IPS-18a (cell line): ENCODE data around the gene ZNF319.

Experiments
- H3K27ac ChIP-seq: one replicate; pipeline ENCODE4 v1.5.1; 2013; ENCODE audit warnings: low read length
- H3K27me3 ChIP-seq: one replicate; pipeline ENCODE4 v1.6.1; 2013; ENCODE audit warnings: mild to moderate bottlenecking, low read length; ENCODE audit not compliant: control insufficient read depth, insufficient read depth
- H3K36me3 ChIP-seq: one replicate; pipeline ENCODE4 v1.6.1; 2013; ENCODE audit warnings: low read depth, low read length; ENCODE audit not compliant: control insufficient read depth
- H3K4me1 ChIP-seq: one replicate; pipeline ENCODE4 v1.6.1; 2013; ENCODE audit warnings: low read depth, low read length; ENCODE audit not compliant: control insufficient read depth
- H3K4me3 ChIP-seq: one replicate; pipeline ENCODE4 v1.5.1; 2013; ENCODE audit warnings: low read length
- H3K9ac ChIP-seq: one replicate; pipeline ENCODE4 v1.6.1; 2013; ENCODE audit warnings: mild to moderate bottlenecking, low read length, moderate library complexity
- H3K9me3 ChIP-seq: one replicate; pipeline ENCODE4 v1.6.1; 2013; ENCODE audit warnings: low read depth, low read length; ENCODE audit not compliant: control insufficient read depth

Gene ZNF319

DNA sequence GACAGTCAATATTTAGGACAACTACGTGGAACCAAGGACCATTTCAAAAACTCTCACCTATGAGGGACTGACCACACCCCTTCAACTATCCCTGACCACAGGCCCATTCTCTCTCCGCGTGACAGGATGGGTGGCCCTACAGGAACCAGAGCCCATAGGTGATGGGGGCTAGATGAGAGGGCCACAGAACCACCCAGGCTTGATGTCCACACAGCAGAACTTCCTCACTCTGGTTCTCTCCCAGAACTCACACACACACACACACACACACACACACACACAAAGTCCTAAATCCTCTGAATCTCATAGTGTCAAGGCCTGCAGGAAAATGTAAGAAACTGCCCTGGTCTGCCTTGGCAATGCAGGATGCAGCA is 1.5 kb downstream of the ZNF319 start:
- Histone ChIP-seq H3K9ac (no peak overlapping the region), H3K4me3 (no peak overlapping the region), H3K27ac (no peak overlapping the region), H3K36me3 (no peaks in the 10 kb centered on the region), H3K4me1 (peaks cover 12% of the 10 kb centered on the region), H3K9me3 (no peaks in the 10 kb centered on the region), H3K27me3 (no peaks in the 10 kb centered on the region)

DNA sequence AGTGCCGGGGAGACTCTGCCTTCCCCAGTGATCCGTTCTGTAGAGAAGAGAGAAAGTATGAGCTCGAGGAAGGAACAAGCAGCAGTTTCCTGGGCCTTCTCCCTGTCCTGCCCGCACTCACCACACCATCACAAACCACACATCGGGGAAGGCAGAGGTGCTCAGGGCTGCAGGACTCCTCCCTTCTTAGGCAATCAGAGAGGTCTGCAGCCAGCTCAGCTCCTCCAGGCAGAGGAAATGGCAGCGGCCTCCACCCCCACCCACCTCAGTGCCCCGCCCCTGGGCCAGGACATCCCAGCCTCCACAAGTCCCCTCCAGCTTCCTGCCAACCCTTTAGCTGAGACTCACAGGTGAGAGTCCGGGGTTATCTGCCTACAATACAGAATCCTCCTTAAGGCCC is 2.0 kb downstream of the ZNF319 start:
- Histone ChIP-seq H3K36me3 (no peaks in the 10 kb centered on the region), H3K27me3 (no peaks in the 10 kb centered on the region), H3K9me3 (no peaks in the 10 kb centered on the region), H3K4me1 (peaks cover 12% of the 10 kb centered on the region), H3K27ac (no peak overlapping the region), H3K9ac (no peak overlapping the region), H3K4me3 (no peak overlapping the region)

DNA sequence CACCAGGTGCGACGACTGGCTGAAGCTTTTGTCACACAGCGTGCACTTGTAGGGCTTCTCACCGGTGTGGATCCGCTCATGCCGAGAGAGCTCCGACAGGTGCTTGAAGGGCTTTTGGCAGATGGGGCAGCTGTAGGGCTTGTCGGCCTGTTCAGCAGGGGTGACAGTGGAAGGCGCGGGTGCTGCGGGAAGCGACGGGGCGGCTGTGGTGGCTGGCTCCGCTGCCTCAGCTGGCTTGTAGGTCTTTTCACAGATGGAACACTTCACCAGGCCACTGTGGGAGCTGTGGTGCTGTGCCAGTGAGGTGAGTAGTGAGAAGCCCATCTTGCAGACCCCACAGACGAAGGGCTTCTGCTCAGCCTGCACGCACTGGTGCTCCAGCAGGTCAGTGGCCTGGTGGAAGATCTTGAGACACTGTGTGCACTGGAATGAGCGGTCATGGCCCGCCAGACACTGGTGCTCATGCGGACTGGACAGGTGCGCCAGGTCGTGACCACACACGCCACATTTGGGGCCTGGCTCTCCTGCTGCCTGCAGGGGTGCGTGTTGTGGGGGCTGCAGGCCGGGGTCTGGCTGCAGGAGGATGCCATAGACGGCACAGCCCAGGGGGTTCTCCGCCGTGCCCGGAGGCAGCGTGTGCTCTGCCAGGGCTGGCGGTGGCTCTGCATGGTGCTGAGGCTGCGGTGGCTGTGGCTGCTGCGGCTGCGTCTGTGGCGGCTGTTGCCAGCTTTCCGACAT is 2.8 kb downstream of the ZNF319 start:
- no peaks in the 10 kb centered on the region for H3K36me3 ChIP-seq
- no peaks in the 10 kb centered on the region for H3K9me3 ChIP-seq
- H3K27me3 ChIP-seq = no peaks in the 10 kb centered on the region
- H3K4me1 ChIP-seq = peaks cover 12% of the 10 kb centered on the region
- no peak overlapping the region for H3K4me3 ChIP-seq
- H3K27ac ChIP-seq = no peak overlapping the region
- no peak overlapping the region for H3K9ac ChIP-seq

DNA sequence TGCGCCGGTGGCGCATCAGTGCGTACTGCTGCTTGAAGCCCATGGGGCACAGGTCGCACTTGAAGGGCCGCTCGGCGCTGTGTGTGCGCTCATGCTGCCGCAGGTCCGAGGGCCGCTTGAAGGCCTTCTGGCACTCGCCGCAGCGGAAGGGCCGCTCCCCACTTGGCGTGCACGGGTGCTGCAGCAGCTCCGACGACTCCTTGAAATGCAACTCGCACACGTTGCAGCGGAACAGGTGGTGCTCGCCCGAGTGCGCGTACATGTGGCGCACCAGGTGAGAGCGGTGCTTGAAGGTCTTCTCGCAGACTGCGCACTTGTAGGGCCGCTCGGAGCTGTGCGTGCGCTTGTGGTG is 3.3 kb downstream of the ZNF319 start:
- Histone ChIP-seq H3K4me1 (peaks cover 12% of the 10 kb centered on the region), H3K27ac (no peak overlapping the region), H3K4me3 (no peak overlapping the region), H3K36me3 (no peaks in the 10 kb centered on the region), H3K9me3 (no peaks in the 10 kb centered on the region), H3K9ac (no peak overlapping the region), H3K27me3 (no peaks in the 10 kb centered on the region)

DNA sequence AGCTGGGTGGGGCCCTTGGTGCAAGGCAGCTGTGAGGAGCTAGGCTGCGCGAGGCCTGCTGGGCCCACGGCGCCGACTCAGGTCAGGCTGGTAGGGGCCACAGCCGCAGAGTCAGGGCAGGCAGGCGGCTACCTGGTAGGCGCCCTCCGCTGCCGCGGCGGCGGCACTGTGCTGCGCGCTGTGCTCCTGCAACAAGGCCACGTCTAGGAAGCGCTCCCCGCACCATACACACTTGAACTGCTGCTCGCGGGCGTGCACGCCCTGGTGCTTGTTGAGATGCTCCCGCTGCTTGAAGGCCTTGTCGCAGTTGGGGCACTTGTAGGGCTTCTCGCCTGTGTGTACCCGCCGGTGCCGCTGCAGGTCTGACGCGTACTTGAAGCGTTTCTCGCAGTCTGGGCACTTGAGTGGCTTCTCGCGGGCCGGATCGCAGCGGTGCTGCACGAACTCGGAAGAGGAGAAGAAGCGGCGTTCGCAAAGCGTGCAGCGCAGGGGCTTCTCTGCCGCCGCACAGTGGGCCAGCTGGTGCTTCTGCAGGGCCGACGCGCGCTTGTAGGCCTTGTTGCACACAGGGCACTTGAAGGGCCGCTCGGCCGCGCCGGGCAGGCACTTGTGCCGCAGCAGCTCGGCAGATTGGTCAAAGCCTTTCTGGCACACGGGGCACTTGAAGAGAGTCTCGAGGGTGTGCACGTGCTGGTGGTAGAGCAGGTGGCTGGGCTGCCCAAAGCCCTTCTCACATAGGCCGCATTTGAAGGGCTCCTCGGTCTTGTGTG is 3.9 kb downstream of the ZNF319 start:
- no peak overlapping the region for H3K9ac ChIP-seq
- no peaks in the 10 kb centered on the region for H3K9me3 ChIP-seq
- no peaks in the 10 kb centered on the region for H3K36me3 ChIP-seq
- H3K27ac ChIP-seq = no peak overlapping the region
- H3K4me1 ChIP-seq = peaks cover 7% of the 10 kb centered on the region
- H3K4me3 ChIP-seq = no peak overlapping the region
- H3K27me3 ChIP-seq = no peaks in the 10 kb centered on the region

DNA sequence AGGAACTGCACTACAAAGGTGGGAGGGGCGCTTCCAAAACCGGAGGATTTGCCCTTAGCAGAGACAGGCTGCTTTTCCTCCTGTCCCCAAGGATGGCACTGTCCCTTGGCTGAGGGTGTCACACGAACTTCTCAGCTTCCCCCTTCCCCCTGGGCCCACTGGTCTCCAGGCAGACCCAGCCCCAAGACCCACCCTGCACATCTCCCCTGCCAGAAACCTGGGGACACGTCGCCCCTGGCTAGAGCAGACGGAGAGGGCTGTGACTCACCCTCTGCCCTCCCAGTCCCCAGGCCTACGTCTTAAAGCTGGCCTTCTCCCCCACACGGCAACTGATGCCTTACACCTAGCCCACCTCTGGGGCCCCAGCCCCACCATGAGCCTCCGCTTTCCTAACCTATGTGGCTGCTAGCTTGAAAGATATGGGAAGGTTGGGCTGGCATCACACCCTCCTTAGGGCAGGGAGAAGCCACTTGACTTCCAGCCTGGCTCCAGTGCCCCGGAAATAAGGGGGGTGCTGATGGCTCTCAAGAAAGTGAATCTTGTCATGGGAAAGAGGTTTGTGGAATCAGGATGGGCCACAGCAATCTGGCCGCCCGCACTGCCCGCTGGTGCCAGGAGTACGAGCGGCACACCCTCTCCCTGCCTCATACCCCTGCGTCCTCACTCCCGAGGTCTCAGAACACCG is 4.6 kb downstream of the ZNF319 start:
- Histone ChIP-seq H3K4me3 (no peak overlapping the region), H3K27ac (no peak overlapping the region), H3K4me1 (peaks cover 7% of the 10 kb centered on the region), H3K36me3 (no peaks in the 10 kb centered on the region), H3K27me3 (no peaks in the 10 kb centered on the region), H3K9ac (no peak overlapping the region), H3K9me3 (no peaks in the 10 kb centered on the region)

DNA sequence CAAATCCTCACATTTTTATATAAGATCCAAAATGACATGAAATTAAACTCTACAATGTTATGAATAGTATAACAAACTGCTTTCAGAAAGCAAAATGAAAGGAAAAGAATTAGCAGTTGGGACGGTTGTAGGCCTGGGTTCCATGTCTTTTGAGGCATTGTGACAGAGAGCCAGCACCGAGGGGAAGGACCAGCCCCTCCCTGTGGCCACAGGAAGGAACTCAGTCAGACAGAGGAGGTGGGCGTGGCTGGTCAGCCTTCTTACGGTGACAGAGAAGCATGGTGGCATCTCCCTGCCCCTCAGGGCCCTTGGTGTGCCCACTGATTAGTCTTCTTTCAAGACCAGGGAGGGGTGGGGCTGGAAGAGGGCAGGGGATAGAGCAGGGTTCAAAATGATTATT is 5.7 kb downstream of the ZNF319 start:
- H3K27ac ChIP-seq = no peak overlapping the region

DNA sequence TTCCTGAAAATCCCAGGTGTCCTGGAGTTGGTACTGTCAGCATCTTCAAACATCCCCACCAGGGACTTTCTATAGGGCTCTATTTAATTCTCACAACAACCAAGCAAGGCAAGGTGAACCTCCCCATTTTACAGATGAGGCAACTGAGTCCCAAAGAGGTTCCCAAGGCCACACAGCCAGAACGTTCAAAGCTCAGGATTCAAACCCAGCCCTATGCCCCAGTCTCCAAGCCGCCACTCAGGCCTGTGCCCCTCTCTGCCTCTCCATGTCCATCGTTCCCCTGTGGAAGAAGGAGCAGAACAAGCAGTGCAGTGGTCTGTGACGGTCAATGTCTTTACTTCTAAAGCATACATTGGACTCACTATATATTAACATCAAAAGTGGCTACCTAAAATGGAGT is 6.1 kb downstream of the ZNF319 start:
- H3K9me3 ChIP-seq = no peaks in the 10 kb centered on the region
- no peaks in the 10 kb centered on the region for H3K36me3 ChIP-seq
- no peaks in the 10 kb centered on the region for H3K27me3 ChIP-seq
- peaks cover 3% of the 10 kb centered on the region for H3K4me1 ChIP-seq
- H3K27ac ChIP-seq = no peak overlapping the region
- H3K4me3 ChIP-seq = no peak overlapping the region
- H3K9ac ChIP-seq = no peak overlapping the region

More for the DNA sequence above, 5.7 kb downstream of the ZNF319 start:
- Histone ChIP-seq H3K36me3 (no peaks in the 10 kb centered on the region), H3K9ac (no peak overlapping the region), H3K4me3 (no peak overlapping the region), H3K27me3 (no peaks in the 10 kb centered on the region), H3K9me3 (no peaks in the 10 kb centered on the region), H3K4me1 (peaks cover 7% of the 10 kb centered on the region)

DNA sequence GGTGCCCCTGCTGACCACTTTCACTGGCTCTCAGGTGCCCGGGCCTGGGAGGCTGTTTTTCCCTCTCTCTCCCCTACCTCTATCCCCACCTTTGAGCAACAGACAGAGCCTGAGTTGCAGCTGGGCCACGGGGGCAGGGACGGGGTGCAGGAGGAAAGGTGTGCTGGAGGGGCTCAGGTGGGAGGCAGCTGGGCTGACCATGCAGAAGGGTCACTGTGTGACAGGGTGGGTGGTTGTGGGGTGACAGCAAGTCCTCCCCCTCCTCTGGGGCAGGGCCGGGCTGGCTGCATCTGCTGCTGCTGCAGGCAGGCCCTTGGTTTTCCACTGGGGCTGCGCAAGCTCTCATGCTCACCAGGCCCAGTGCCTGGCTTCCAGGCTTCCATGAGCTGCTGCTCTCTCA is 6.6 kb downstream of the ZNF319 start:
- H3K4me1 ChIP-seq = no peaks in the 10 kb centered on the region
- H3K36me3 ChIP-seq = no peaks in the 10 kb centered on the region
- H3K4me3 ChIP-seq = no peak overlapping the region
- no peak overlapping the region for H3K27ac ChIP-seq
- no peaks in the 10 kb centered on the region for H3K27me3 ChIP-seq
- H3K9me3 ChIP-seq = no peaks in the 10 kb centered on the region
- no peak overlapping the region for H3K9ac ChIP-seq

DNA sequence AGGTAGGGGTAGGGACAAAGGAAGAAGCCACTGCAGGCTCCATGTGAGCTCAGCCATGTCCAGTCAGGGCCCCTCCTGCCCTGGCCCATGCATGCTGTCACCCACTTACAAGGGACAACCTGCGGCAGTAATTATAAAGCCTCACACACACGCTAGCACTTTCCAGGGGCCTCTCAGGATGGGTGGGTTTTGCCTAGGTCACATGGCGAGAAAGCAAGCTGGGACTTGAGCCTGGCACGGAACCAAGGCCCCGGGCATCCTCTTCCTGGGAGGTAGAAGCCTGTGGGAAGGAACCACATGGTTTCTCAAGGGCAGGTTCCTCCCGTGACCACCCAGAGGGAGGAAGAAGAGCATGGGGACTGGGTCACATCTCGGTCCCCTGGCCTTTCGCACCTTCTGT is 7.0 kb downstream of the ZNF319 start:
- H3K27me3 ChIP-seq = no peaks in the 10 kb centered on the region
- H3K4me1 ChIP-seq = no peaks in the 10 kb centered on the region
- no peak overlapping the region for H3K27ac ChIP-seq
- no peak overlapping the region for H3K9ac ChIP-seq
- no peaks in the 10 kb centered on the region for H3K36me3 ChIP-seq
- H3K4me3 ChIP-seq = no peak overlapping the region
- no peaks in the 10 kb centered on the region for H3K9me3 ChIP-seq

DNA sequence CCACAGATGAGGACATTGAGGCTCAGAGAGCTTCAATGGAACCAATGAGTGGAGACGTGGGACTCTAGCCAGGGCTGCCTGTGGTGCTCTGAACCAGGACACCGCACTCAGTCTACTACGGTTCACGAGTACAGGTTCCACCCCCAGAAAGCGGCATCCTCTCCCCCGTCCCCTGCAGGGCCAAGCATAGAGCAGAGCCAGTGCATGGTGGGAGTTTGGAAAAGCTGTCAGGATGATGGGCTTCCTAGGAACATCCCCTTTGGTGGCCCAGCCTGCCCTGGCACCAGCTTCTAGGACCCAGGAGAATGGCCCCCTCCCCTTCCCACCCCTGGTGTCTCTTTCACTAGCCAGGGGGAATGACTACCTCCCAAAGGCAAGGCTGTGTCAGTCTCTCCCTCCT is 8.4 kb downstream of the ZNF319 start:
- Histone ChIP-seq H3K27ac (no peak overlapping the region), H3K9ac (no peak overlapping the region), H3K4me1 (no peaks in the 10 kb centered on the region)

More for the DNA sequence above, 8.4 kb downstream of the ZNF319 start:
- Histone ChIP-seq H3K9me3 (no peaks in the 10 kb centered on the region), H3K4me3 (no peak overlapping the region), H3K27me3 (peaks cover 8% of the 10 kb centered on the region), H3K36me3 (no peaks in the 10 kb centered on the region)
